AG08396 (cell line): ENCODE results near the gene TOP2A.
A peak's percentile ranks its signal among the peaks of the same experiment; 100 is the strongest.

Experiments
- DNase-seq: peaks from one replicate; pipeline ENCODE4 v3.0.0; 2012; ENCODE audit warnings: low spot score, mixed read lengths

Gene TOP2A

DNA sequence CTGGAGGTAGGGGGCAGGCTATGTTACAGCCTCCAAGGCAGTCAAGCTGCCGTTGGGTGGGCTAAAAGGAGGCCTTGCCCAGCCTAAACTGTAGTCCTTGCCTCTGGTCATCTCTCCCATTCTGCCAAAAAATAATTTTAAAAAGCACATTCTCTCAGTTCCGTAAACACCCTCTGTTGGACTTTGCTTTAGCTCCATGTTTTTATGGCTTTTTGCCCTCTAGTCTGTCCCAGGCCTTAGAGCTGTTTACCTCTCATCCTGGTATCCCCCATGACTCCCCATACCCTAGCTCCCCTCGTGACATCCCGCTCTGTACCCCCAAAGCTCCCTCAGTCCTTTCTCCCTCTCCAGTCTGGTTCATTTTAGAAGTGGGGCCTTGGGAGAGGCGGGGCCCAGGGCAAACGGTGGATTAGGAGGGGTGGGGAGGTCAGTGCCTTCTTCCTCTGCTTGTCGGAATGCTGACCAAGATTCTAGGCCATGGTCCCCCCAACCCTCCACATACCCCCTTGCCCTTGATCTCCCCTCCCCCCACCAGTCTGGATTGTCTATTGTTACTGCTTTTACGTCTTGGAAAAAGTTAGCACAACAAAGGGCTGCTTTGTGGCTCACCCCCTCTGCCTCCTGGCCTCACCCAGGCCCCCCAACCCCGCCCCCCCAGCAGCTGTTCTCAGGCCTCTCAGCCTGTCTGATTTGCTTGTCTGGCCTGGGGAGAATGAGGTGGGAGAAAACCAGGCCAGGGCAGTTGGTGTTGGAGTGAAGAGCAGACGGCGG, 71.5 kb downstream of the TOP2A start:
- no peak for DNase-seq

DNA sequence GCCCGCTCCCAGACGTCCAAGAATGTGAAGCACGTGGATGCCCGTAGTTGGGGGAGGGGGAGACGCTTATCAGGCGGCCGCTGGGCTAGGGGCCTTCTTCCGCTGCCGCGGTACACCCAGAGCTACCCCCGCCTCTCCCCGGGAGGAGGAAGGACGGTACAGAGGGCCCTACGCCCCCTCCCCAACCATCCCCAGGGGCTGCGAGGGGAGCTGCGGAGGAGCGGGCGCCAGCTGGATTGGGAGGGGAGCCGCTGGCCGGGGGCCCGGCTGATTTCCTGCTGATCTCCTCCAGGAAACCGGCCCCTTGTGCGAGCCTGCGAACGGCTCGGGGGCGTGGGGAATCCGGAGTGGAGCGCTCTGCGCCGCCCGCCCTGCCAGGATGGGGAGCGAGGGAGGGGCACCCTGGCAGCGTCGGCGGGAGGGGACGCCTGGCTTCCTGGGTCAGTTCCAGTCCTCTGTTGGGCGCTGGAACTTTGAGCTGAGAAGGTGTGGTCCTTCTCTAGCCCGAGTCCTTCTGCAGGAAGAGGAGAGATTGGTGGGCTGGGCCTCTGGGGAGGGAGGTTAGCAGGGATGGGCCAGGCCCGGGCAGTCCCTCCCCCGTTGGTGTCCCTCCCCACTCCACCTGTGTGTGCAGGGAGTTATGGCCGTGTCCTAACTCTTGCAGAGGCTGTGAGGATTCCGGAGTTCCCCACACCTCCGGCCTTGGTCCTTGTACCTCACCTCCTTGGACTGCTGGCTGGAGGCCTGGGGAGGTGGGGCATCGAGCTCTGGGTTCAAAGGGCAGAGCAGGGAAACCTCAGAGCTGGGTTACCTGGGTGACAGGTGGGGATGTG, 72.3 kb downstream of the TOP2A start:
- peak; percentile 67 for DNase-seq

DNA sequence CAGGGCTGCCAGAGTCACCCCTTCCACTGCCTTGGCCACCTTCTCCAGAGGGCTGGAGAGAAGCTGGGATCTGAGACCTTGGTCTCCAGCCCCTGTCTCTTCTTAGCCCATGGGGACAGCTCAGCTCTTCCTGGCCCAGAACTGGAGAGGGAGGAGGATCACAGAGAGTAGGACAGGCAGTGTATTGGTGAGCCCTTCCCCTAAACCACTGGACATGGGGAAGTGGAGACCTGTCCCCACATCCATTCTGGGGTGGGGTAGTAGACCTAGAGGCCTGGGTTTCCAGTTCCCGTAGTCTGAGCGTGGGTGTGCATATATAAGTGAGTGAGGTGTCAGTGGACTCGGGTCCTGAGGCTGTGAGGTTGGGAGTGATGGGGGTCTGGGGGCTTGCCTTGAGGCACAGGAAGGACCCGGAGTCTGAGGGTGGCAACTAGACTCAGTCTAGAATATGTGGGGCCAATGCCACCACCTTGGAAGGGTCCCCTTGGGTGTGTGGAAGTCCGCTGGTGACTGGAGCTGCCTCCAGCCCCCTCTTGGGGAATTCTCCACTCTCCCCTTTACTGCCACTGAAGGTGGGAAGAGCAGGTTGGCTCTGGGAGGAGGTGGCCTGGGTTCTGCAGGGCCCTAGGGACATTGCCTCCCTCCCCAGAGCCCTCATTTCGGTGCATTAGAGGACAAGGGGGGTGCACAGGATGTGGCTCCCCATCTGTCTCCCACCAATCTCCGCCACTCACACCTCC, 73.1 kb downstream of the TOP2A start:
- DNase-seq: peak; percentile 73

DNA sequence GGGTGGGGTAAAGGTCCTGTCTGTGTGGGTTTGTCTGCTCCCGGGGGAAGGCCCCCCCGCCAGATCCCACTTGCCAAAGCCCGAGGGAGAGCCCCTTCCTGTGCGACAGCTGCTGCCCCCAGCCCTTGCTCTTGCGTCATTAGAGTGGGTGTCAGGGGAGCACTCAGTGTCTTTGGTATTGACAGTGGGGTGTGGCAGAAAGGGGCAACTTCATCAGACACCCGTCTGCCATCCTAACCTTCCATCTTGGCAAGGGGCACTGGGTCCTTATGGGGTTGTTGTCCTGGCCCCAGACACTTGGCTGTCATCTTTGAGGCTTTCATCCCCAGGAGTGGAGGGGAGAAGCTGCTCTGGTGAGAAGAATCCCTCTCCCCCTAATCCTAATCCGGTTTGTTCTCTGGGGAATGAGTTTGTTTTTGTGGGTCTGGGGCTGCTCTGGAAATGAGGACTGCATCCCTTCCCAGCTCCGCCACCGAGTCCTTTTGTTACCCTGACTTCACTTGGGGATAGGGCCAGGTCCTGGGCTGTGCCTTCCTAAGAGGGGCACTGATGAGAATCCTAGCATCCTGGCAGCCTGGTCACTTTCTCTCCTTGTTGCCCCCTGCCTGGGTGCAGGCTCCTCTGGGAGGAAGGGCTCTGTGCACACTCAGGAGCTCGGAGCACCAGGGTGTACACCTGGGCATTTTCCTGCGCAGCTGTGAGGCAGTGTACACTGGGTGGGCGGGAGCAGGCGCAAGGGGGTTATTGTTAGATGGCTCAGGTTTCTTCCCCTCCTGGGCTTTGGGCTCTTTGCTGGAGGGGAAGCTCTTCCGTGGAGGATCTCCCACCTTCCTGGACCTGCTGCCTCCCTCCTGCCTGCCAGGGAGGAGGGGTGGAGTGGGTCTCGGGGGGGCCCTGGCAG, 74.2 kb downstream of the TOP2A start:
- no peak for DNase-seq

DNA sequence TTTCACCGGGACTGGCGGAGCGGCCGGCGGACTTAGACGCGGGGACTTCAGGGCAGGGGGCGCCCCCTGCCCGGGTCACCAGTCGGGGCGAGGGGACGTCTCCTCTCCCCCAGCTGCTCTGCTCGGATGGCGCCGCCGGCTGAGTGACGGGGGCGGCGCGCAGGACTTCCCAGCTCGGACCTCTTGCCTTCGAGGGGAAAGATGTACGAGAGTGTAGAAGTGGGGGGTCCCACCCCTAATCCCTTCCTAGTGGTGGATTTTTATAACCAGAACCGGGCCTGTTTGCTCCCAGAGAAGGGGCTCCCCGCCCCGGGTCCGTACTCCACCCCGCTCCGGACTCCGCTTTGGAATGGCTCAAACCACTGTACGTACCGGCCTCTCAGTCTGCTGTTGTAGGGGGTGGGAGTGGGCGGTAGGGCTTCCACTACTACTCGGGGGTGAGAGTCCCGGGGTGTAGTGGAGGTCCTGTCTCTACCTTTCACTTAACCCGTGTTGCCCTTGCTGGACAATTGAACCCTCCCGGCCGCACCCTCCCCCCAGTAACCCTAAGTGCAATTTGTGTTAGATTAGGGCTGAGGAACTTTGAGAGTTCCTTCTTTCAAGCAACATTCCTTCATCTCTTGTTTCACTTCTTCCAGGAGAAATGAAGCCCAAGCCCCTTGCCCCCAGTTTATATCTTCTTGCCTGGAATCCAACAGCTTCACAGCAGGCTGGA, 75.0 kb downstream of the TOP2A start:
- DNase-seq: no peak

DNA sequence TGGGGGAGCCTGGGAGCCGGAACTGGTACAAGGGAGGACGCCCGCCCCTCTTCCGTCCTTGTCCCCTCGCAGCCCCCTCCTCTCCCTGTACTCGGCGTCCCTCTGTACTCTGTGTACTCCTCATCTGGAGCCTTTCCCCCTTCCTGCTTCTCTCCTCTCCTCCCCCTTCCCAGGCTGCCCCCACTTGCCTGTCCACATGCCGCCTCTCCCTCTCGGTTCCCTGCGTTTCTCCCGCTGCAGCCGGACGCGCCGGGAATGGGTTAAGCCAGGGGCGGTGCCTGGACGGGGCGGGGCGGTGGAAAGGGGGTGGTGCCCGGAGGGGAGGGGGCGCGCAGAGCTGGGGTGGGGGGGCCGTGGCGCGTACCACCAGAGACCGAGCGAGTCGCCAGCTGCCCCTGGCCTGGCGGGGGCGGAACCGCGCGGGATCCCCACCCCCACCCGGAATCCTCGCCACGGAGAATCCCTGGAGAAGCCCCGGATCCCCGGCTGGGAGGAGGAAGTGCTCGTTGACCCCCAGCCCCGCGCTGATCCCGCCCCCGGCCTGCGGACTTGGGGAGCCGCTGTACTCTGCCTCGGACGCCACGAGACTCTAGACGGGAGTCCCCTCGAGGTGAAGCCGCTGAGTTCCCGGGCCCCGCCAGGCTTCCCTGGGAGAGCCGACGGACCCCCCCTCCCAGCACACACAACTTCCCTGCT, 75.7 kb downstream of the TOP2A start:
- DNase-seq: peak; percentile 88

DNA sequence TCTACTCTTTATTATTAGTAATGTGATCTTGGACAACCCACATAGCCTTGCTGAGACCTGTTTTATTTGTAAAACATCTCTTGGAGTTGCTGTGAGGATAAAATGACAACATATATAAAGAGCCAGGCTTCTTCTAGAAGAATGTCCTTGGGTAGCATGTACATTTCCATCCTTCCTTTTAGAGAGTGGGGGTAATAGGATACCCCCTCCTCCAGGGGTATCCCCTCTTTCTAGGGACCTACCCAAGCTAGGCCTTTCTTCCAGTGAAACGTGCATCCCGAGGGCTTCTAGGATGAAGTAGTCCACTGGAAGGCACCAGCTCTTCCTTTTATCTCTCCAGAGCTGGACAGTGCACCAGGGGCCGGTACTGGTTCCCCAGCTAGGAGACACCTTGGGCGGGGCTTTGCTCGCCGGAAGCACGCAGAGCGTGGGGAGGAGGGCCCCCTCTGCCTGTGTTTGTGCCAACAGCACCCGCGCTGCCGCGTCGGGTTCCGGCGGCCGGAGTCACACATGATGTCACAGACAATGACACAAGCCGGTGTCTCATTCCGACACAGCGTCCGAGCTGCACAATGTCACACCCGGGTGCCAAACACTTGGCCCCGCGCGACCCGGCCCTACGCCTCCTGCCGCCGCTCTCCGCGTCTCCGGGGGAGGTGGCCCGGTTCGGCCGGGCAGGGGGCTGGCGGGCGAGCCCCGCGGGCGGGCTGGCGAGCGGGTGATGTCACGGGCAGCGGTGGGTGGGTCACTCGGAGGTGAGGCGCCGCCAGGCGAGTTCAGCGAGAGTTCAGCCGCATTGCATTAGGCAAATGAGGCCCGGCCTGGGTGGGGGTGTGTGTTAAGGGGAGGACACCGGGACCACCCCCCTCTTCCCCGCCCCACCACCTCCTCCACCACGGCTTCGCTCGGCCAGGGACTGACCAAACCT, 76.6 kb downstream of the TOP2A start:
- peak; percentile 86 for DNase-seq

DNA sequence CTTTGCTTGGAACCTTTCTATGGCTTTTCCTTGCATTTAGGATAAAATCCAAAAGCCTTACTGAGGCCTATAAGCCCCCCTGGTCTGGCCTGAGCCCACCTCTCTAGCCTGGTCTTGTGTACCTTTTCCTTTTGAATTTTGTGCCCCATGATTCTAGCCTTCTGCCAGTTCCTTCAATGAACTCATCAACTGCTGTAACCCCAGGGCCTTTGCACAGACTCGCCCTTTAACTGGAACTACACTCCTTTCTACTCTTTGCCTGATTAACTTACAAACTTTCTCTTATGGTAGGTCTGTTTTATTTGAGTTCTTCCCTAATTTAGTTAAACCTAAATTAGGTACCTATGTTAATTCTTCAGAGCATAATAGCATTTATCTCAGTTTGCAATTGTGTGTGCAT, 77.4 kb downstream of the TOP2A start:
- no peak for DNase-seq

DNA sequence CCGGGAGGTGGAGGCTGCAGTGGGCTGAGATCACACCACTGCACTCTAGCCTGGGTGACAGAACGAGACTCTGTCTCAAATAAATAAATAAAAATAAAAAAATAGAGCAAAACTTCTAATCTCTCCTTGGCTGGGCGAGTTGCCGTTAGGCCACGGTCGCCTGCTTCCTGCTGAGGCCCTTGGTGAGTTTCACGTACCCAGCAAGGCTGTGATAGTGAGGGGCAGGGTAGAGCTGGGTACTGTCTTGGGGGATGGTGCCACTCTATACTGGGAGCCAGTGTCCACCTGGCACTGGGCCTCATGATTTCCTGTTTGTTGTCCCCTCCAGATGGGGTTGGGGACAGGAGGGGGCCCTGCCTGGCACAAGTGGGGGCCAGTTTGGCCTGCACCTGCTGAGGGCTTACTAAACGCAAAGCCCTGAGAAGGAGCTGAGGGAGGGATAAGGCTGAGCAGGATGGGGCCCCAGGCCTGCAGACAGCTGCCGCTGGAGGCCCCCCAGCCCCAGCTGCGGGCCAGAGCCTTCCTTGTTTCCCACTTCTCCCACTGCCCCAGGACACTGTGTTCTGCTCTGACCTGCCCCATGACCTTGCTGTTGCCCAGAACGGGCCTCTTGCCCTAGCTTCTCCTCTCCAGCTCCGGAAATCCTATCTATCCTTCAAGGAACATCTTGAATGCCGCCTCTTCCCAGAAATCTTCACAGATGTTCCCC, 78.6 kb downstream of the TOP2A start:
- DNase-seq: no peak
